GM18502 (cell line): ENCODE measurements around the gene ZNF296.

Experiments used
- ATAC-seq: cut with Tn5 transposase; IDR thresholded peaks from one replicate; pipeline ENCODE4 v1.9.1; 2021; ENCODE audit warnings: mild to moderate bottlenecking; ENCODE audit not compliant: unreplicated experiment, poor library complexity

ZNF296 gene

DNA sequence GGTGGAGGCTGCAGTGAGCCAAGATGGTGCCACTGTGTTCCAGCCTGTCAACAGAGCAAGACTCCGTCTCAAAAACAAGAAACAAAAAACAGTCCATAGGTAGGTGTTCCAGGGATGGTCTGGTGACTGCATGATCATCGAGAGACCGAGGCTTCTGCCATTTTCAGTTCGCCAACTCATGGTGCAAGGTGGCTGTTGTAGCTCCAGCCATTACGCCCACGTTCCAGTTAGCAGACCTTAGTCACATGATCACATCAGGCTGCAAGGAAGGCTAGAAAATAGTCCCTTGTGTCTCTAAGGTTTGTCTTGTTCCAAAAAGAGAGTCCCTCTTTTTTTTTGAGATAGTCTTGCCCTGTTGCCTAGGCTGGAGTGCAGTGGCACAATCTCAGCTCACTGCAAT lies 40.5 kb downstream of the ZNF296 start:
- no peak for ATAC-seq

DNA sequence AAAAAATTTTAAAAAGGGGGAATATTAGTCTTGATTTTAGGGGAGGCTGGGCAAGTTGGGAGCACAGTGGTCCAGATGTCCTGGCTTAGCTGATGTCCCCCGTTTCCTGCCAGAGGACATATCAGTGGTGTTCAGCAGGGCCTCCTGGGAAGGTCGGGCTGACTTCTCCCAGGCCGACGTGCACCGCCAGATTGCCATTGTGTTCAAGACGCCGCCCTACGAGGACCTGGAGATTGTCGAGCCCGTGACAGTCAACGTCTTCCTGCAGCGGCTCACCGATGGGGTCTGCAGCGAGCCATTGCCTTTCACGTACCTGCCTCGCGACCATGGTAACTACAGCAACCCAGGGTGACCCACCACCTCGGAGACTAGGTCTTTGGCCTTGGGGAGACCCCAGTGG lies 43.9 kb downstream of the ZNF296 start:
- no peak for ATAC-seq

DNA sequence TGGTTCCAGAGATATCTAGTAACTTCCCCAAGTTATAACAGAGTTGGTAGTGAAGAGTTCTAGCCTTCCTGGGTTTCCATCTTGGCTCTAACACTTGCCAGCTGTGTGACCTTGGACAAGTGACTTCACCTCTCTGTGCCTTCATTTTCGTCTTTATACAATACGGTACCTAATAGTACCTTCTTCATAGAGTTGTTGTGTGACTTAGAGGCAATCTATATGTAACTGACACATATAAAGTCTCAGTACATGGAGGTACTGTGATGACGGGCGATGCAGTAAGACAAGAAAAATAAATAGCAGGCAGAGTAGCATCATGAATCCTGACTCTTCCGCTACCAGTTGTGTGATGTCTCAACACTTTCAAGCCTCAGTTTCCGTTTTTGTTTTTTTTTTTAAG lies 45.5 kb downstream of the ZNF296 start:
- no peak for ATAC-seq

DNA sequence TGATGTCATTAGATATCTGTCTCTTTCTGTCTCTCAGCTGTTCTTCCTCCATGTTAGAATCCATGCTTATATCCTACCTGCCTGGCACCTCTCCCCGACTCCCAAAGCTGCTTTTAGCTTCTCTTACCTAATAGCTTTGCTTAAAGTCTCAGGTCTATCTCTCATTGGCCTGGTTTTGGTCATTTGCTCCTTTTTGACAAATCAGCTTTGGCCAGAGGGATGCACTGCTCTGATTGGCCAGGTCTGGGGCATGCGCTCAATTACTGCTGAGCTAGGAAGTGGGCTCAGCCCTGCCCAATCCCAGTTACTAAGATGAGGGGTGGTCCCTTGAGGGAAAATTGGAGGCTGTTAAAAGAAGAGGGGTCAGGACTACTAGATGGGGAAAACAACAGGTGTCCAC lies 48.9 kb downstream of the ZNF296 start:
- ATAC-seq = no peak

DNA sequence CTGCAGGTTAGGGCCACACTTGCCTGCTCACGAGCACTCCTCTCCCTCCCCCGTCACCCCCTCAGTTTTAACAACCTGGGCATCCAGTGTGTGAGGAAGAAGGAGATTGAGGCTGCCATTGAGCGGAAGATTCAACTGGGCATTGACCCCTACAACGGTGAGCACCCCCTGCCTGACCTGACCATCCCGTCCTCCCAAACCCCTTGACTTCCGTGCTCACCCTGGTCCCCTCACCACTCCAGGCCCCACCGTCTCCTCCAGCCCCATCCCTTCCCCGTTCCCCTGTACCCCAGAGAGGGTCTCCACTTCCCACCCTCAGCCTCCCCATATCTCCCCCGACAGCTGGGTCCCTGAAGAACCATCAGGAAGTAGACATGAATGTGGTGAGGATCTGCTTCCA lies 51.0 kb downstream of the ZNF296 start:
- ATAC-seq = no peak

DNA sequence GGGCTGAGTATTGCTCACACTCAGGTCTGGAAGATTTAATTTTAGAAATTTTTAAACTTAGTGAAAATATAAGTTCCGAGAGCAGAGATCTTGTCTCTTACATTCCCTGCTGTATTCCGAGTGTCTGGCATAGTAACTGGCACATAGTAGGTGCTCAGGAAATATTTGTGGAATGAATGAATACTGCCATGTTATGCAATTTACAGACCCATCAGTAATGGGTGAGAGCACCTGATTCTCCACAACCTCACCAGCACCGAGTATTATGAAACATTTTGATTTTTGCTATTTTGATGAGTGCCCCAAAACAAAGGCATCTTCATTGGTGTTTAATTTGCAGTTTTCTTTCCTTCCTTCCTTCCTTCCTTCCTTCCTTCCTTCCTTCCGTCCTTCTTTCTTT lies 53.2 kb downstream of the ZNF296 start:
- ATAC-seq = no peak

DNA sequence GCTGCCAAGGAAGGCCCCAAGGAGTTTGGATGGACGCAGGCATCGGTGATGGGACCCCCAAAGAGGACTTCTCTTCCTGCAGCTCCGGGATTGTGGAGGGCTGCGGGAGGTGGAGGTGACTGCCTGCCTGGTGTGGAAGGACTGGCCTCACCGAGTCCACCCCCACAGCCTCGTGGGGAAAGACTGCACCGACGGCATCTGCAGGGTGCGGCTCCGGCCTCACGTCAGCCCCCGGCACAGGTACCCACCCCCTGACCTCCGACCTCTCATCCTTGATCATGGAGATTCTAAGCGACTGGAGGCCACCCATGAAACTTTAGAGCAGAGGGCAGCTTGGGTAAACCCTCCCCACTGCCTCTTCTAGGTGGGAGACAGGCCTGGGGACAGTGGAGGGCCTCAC lies 54.3 kb downstream of the ZNF296 start:
- no peak for ATAC-seq
